OCI-LY3 (cell line): Measurements from ENCODE around the gene B3GLCT.

Experiments used
- H2AFZ ChIP-seq: fragments of 200-600, 300-600 bp; shearing (Covaris generic); 2 replicates; pipeline ENCODE4 v1.6.0; 2014; ENCODE audit warnings: antibody characterized with exemption, low read depth, low read length
- H3K27ac ChIP-seq: fragments of 200-600, 300-600 bp; sonication (generic); 2 replicates; pipeline ENCODE4 v1.5.1; 2014; ENCODE audit warnings: mild to moderate bottlenecking, low read length, moderate library complexity, mixed read lengths
- H3K27me3 ChIP-seq: fragments of 200-600, 300-600 bp; sonication (generic); 2 replicates; pipeline ENCODE4 v1.6.1; 2014; ENCODE audit warnings: low read depth, low read length, mixed read lengths
- H3K36me3 ChIP-seq: fragments of 200-600, 300-600 bp; sonication (generic); replicated peaks from 2 replicates; pipeline ENCODE3; 2014; ENCODE audit warnings: low read depth, low read length, mixed read lengths
- H3K4me1 ChIP-seq: fragments of 300-600, 200-600 bp; sonication (generic); 2 replicates; pipeline ENCODE4 v1.6.1; 2014; ENCODE audit warnings: low read length, mixed read lengths
- H3K4me2 ChIP-seq: fragments of 200-600, 300-600 bp; sonication (generic); 2 replicates; pipeline ENCODE4 v1.6.1; 2014; ENCODE audit warnings: low read length, mixed read lengths
- H3K4me3 ChIP-seq: fragments of 300-600, 200-600 bp; sonication (generic); 2 replicates; pipeline ENCODE4 v1.5.1; 2014; ENCODE audit warnings: antibody characterized with exemption, mild to moderate bottlenecking, low read length, moderate library complexity
- H3K79me2 ChIP-seq: fragments of 300-600, 200-600 bp; shearing (Covaris generic); 2 replicates; pipeline ENCODE4 v1.6.1; 2014; ENCODE audit warnings: mild to moderate bottlenecking, low read length, mixed read lengths
- H3K9ac ChIP-seq: fragments of 300-600, 200-600 bp; shearing (Covaris generic); 2 replicates; pipeline ENCODE4 v1.6.0; 2014; ENCODE audit warnings: mild to moderate bottlenecking, low read length, moderate library complexity
- H3K9me3 ChIP-seq: fragments of 200-600, 300-600 bp; shearing (Covaris generic); 2 replicates; pipeline ENCODE4 v1.6.1; 2014; ENCODE audit warnings: low read length, mixed read lengths; ENCODE audit not compliant: insufficient read depth
- H4K20me1 ChIP-seq: fragments of 200-600, 300-600 bp; sonication (generic); 2 replicates; pipeline ENCODE4 v1.6.1; 2016; ENCODE audit warnings: low read length, mixed read lengths; ENCODE audit not compliant: insufficient read depth
- EZH2phosphoT487 ChIP-seq: fragments of 200-600 bp; shearing (Covaris generic); IDR thresholded peaks from 2 replicates; pipeline ENCODE4 v1.6.1; 2018; ENCODE audit warnings: antibody characterized with exemption, mixed run types, low read depth
- TF ChIP-seq, protein P1 (sequence below): fragments of 200-600, 300-600 bp; sonication (generic); IDR thresholded peaks from 2 replicates; pipeline ENCODE4 v1.5.1; 2014; ENCODE audit warnings: antibody characterized with exemption, low read length, low read depth

The B3GLCT gene

GRCh38 chr13:31377946-31378345, 178.2 kb downstream of the B3GLCT start:
- H3K9me3 ChIP-seq = peaks cover 2% of the 10 kb centered on the region; the same call in 1 of the 2 replicates
- H3K27me3 ChIP-seq = peaks cover 5% of the 10 kb centered on the region; the same call in 1 of the 2 replicates
- no peak overlapping the region for H3K4me2 ChIP-seq
- H3K27ac ChIP-seq = no peak overlapping the region
- H3K4me3 ChIP-seq = no peak overlapping the region
- H3K4me1 ChIP-seq = peaks cover under 1% of the 10 kb centered on the region; the same call in 1 of the 2 replicates
- H3K9ac ChIP-seq = no peak overlapping the region
- H3K36me3 ChIP-seq = no peaks in the 10 kb centered on the region
- H2AFZ ChIP-seq = no peak overlapping the region
- TF ChIP-seq, protein P1, sequence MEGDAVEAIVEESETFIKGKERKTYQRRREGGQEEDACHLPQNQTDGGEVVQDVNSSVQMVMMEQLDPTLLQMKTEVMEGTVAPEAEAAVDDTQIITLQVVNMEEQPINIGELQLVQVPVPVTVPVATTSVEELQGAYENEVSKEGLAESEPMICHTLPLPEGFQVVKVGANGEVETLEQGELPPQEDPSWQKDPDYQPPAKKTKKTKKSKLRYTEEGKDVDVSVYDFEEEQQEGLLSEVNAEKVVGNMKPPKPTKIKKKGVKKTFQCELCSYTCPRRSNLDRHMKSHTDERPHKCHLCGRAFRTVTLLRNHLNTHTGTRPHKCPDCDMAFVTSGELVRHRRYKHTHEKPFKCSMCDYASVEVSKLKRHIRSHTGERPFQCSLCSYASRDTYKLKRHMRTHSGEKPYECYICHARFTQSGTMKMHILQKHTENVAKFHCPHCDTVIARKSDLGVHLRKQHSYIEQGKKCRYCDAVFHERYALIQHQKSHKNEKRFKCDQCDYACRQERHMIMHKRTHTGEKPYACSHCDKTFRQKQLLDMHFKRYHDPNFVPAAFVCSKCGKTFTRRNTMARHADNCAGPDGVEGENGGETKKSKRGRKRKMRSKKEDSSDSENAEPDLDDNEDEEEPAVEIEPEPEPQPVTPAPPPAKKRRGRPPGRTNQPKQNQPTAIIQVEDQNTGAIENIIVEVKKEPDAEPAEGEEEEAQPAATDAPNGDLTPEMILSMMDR = no peak
- no peak for TF ChIP-seq EZH2phosphoT487
- no peaks in the 10 kb centered on the region for H3K79me2 ChIP-seq
- no peaks in the 10 kb centered on the region for H4K20me1 ChIP-seq

GRCh38 chr13:31380715-31381114, 180.9 kb downstream of the B3GLCT start:
- Histone ChIP-seq H3K4me3 (no peak overlapping the region), H2AFZ (no peak overlapping the region), H4K20me1 (no peaks in the 10 kb centered on the region), H3K36me3 (no peaks in the 10 kb centered on the region), H3K79me2 (no peaks in the 10 kb centered on the region), H3K27ac (no peak overlapping the region), H3K9ac (no peak overlapping the region), H3K9me3 (peaks cover 4% of the 10 kb centered on the region; the same call in 1 of the 2 replicates), H3K27me3 (peaks cover 5% of the 10 kb centered on the region; the same call in 1 of the 2 replicates), H3K4me1 (peaks cover 19% of the 10 kb centered on the region), H3K4me2 (no peak overlapping the region)
- TF ChIP-seq, protein P1 = no peak
- TF ChIP-seq EZH2phosphoT487 = no peak
